HG03558 (cell line): ENCODE measurements around the gene TIFAB.

ENCODE experiments used
- ATAC-seq: cut with Tn5 transposase; IDR thresholded peaks from one replicate; pipeline ENCODE4 v1.9.1; 2021; ENCODE audit warnings: moderate number of reproducible peaks; ENCODE audit not compliant: unreplicated experiment; ENCODE audit errors: extremely low read depth

The TIFAB gene

DNA sequence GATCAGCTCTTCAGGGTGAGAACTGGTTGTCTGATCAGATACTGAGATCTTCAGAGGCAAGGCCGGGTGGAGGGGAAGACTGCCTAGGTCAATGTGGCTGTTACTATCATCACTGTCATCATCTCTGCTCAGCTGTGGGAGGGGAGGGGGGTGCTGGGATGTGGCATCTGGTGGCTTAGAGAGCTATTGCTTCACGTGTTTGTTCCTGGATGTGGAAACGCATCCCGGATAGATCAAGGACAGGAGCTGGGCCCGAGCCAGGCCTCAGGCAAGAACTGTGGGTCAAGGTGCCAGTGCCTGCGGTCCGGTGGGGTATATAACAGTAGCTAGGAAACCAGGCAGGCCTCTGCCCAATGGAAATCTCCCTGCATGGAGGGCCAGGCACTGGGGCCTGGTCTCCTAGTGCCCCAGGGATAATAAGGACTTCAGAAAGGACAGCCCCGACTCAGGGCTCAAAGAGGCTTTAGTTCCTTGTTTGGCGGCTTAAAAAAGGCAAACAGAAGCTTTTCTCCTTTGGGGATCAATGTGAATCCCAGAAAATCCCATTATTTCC, 30.3 kb upstream of the TIFAB start:
- no peak for ATAC-seq

DNA sequence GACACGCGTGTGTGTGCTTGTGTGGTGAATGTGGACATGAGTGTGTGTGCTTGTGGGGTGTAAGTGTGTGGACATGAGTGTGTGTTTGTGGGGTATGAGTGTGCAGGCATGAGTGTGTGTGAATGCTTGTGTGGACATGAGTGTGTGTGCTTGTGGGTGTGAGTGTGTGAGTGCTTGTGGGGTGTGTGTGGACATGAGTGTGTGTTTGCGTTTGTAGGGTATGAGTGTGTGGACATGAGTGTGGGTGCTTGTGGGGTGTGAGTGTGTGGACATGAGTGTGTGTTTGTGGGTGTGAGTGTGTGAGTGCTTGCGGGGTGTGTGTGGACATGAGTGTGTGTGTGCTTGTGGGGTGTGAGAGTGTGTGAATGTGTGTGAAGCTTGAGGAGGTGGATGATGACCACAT, 29.8 kb upstream of the TIFAB start:
- ATAC-seq: no peak

DNA sequence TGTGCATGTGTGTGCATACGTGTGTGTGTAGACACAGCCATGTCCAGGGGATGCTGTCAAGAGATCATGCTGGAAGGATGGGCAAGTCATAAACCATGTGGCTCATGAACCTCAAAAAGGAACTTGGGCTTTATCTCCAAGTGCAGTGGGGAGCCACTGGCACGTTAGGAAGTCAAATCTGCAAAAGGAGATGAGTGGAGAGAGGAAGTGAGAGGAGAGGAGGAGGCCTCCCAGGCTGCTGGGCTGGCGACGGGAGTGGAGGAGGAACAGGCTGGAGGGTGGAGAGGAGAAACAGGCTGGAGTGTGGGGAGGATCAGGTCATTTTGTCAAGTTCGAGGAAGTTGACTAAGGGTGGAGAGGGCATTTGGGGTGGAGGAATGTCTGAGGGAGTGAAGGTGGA, 29.2 kb upstream of the TIFAB start:
- ATAC-seq: no peak

DNA sequence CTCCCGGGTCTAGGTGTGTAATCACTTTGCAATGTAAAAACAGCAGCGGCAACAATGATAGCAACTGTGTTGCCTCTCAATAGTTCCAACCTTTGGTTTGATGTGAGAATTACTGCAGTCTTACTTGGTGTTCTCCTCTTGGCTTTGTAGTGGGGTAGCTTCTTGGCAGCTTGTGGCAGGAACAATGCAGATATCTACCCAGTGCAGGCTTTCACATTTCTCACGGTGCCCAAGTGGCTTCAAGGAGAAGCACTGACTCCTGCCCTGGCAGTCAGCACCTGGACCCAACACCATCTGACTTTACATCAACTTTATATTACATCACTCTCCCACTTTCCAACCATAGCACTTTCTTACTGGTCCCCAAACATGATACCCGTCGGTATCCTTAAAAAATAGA, 28.4 kb upstream of the TIFAB start:
- ATAC-seq: no peak

DNA sequence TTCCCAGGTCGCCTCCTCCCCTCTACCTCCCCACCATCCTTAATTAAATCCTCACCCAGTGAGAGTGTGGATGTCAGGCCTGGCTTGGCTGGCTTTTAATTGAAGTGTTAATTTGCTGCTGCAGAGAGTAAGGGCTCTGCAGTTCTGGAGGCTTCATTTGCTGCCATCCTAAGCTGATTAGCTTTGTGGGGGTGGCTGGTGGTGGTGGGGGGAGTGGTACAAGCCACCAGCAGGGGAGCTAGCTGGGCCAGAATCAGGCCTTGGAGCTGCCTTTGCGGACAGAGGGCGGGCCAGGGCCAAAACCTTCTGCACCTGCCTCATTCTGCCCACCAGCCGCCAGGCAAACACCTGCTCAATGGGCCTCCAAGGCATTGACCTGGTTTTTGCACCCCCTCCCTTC, 26.8 kb upstream of the TIFAB start:
- no peak for ATAC-seq

DNA sequence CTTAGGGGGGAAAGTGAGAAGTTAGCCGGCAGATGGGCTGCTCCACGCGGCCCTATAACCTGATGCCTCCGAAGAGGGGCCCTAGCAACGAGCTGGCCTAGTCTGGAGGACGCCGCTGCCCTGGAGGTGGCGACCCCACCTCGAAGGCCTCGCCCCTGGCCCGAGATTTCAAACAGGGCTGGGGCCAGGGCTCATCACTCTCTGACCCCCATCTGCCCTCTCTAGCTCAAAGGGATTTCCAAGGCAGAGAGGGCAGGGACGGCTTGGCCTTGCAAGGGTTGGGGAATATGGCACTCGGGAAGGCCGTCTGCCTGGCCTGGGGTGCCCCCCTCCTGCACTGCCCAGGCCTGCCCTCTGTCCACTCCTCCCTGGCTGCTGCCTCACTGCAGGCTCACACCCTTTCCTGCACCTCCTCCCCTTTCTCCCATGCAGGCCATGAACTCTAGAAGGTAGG, 25.5 kb upstream of the TIFAB start:
- ATAC-seq: no peak

DNA sequence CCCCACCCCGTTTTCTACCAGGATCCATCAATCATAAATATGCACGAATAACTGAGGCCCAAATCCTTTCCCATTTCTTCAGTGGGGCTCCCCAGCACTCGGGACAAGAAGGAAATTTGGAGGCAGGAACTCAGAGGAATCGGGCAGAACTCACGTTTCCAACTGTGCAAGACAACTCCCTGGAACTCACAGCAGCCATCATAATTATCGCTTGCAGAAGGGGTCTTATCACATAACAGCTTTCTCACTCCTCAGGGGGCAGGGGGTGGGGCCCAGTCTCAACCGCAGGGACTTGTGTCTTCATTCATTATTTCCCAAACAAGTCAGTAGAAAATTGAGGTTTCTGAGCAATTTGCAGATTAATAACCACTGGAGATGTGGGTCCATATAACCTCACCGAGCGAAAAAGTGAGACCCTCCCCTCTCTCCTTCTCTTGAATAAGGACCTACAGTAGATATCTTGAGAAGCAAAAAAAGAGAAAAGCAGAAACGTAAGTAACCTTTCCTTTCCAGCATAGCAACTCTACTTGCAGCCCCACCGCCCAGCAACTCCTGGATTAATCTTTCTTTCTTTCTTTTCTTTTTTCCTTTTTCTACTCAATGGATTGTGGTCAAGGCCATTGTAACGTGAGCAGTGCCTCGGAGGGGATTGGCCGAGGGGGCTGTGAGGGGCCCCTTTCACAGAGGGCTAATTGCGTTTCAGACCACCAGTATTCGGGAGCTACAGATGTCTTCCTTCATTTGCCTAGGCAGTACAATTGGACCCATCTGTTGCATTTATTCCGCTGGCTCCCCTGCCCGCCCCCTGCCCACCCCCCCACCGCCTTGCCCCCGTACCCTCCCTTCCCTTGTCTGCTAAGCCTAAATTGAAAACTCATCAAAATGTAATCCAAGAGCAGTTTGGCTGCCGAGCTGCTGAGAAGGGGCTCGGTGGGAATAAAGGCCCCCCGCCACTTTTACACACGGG, 24.7 kb upstream of the TIFAB start:
- ATAC-seq: no peak

DNA sequence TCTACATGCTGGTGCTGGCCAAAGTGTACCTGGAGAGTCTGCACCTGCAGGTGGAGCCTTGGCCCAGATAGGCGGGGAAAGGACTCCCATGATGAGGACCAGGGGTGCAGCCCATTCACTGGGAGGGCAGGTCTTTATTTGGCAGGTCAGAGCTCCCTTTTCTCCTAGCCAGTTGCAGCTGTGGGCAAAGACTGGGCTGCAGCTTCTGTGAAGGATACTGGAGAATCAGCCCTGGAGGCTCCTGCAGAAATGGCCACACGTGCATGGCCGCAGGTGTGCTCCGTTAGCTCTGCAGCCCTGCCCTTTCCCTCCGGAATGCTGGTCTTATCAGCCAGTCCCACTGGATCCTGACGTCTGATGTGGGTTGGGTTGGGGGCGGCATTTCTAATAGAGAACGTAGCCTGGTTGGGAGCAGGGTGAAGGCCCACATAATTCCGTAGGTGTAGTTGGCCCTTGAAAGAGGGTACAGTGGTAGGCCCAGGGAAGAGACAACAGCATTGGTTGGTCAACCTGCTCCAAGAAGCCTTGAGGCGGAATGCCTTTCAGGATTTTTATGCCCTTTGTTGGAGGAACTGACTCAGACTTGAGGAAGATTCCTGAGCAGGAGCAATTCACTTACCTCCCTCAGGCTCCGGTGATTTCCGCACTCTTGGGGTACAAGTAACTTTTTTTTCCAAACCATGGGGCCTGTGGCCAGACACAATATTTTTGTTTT, 22.0 kb upstream of the TIFAB start:
- ATAC-seq: no peak

DNA sequence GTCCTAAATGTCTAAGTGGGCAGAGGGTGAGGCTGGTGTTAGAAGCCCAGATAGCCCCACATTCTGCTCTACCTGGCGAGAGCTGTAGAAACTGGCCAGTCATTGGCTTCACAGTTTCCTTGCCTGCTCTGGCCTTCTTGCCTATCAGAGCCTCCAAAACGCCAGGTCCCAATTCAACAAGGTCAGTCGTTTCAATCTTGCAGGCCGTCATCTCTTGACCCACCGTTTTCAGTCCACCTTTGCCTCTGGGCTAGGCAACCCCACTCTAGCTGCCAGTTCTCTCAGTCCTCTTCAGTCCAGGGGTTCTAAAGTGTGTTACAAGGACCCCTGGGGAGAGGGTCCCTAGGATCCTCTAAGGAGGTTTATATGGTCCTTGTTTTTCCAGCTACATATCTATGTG, 20.0 kb upstream of the TIFAB start:
- ATAC-seq: no peak

DNA sequence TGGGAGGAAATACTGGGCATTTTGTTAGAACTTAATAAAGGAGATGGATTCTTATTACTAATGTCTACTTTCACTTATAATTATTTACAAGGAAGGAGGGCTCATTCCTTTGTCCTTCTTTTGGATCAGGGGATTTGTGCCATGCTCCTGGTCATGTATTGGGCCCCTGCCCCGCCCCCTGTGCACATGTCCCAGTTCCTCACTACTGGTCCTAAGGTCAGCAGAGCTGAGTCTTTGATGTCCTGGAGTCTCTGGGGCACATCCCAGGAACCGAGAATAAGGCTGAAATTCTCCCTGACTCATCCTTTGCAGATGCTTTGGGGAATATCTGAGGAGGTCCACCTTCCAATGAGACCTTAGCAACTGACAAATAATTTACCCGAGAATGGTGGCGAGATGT, 19.6 kb upstream of the TIFAB start:
- no peak for ATAC-seq

DNA sequence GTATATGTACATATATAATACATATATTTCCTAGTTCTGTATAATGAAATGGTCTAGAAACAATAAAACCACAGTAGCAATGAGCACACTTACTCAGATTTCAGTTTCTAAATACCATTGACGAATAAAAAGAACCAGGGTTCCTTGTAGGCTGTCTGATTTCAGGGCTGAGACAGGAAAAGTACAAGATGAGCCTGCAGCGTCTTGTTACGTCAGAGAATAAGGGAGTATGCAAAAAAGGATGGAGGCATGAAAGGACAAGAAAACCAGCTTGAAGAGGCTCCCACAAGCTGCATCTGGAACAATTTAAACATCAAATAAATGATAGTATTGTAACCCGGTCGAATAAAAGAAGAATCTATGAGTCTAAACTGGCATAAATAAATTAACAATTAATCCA, 17.8 kb upstream of the TIFAB start:
- ATAC-seq: no peak

DNA sequence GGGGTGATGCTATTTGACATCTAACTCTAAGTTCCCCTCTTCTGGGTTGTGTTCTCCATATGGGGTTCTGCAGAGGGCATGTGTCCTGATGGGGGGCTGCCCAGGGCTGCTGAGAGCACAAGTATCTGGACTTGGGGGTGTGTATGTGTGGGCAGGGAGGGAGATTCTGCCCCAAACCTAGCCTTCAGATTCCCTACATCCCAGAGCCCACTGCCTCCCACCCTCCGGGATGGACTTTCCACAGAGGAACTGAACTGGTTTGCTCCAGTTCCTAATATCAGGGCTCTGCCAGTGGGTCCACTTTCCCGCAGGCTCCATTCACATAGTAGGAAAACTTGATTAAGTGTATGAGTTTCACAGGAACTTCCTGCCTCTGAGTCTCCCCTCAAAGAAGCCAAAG, 16.4 kb upstream of the TIFAB start:
- ATAC-seq: no peak

DNA sequence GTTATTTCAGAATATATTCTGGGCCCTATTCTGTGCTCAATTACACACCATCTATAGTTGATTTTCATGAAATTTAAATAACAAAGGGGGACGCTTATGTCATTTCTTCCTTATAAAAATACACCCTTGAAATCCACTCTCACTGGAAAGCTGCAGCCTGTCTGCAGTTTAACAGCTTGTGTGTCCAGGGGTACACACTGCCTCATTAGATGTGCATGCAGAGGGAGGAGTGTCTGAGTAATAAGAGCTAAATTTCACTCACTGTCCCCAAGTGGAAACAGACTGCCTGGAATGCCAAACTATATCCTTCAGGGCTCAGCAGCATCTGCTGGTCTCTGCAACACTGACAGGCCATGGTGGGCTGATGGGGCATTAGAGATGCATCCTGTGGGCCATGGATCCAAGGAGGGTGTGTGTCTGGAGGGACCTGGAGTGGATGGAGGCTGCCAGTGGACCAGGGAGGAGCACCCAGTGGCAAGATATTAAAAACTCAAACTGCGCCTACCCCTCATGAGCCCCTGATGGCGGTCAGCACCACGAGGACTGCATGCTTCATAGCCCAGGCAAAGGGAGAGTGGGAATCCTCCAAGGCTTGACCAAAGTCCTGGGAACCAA, 15.8 kb upstream of the TIFAB start:
- no peak for ATAC-seq

DNA sequence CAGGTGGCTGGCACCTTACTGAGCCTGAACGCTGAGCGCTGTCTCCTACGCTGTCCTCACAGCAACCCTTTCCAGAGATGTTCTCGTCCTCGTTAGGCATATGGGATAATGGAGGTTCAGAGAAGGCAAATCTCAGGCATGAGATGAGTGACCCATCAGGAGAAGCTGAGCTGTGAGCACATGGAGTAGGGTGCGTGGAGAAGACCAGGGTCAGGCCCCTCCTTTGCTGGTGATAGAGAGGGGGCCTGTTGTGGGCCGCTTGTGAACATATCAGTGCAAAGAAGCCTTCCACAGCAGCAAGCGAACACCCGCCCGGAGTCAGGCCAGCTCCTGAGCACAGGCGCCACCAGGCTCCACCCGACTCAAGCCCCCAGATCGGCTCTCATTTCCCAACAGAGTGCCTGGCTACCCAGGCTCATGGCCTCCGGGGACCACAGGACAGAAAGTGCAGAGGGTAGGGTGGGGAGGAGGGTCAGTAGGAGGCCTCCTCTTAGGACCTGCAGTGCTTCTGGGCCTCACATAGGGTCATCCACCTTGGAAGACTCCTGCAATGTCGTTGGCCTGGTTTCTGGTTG, 15.0 kb upstream of the TIFAB start:
- ATAC-seq: no peak

DNA sequence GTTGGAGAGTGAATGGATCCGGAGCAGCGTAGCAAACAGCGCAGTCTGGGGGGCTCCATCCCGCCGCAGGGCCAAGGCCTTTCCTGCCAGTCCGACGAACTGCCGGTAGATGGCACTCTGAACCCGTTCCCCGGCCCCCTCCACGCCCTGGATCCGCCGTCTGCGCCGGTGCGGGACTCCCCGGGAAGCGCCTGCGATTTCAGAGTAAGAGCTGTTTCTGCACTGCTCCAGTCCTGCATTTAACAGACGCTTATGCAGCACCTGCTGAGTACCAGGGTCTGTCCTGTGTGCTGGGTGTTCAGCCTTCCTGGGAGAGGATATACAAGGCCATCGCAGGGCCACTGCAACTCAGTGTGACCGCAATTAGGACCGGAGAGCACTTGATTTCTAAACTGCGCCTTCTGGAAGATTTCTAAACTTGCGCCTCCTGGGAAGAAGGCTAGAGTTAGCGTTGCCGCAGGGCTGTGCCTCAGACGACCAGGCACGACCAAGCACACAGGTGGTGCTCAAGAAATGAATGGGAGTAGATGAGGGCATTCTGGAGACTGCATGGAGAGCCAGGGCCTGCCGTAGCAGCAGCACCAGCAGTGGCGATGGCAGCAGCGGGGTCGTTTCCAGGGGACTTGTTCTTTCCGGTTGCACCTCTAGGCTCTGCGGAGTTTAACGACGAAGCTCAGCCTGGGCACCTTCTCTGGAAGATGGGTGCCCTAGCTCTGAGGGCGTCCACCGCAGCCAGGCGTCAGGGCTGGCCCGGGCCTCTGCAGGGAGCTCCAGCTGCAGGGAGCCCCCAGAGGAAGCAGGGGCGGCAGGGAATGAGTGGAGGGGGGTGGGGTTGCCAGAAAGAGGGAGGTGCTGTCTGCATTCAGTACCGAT, 14.3 kb upstream of the TIFAB start:
- ATAC-seq: no peak

DNA sequence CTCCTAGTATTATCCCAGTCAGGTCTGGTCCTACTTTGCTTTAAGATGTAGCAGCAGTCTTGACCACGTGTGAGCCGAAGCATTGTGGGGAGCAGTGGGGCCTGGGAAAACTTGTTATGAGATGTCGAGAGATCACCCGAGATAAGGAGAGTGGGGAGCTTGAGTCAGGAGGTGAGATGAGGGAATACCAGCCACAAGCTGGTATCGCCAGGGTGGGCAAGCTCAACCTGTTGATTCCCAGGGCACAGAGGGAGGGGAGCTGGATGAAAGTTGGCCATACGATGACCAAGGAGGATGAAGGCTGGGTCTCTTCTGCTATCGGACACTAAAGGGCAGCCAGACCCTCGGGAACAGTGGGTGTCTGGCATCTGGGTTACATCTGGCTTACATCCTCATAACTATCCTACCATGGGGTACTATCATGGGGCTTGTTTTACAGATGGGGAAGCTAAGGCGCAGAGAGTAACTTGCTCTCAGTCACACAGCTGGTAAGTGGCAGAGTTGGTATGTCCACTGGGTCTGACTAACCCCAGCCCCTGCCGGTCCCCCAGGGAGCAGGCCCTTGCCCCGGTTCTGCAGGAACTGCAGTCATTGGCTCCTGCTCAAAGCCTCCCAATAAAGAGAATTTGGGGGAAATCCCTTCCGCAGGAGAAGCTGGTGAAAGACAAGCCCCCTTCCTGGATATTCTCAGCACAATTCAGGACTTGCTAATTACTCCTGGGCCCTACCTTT, 13.4 kb upstream of the TIFAB start:
- no peak for ATAC-seq

DNA sequence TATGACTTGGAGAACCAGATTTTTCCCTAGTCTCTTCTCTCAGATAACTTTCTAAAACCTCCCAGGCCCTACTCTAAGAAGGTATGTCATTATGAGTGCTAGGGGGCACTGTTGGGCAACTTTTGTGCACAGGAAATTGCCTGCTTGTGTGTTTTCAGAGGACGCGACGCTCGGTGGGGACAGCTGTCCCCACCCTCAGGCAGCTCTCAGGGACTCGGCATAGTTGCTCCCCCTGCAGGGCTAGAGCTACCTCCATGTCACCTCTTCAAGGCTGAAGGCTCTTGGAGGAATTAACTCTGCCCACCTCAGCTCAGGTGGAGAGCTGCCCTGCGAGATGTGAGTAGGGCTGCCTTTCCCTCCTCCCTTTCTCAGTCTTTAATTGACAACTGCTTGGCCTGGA, 10.2 kb upstream of the TIFAB start:
- no peak for ATAC-seq

DNA sequence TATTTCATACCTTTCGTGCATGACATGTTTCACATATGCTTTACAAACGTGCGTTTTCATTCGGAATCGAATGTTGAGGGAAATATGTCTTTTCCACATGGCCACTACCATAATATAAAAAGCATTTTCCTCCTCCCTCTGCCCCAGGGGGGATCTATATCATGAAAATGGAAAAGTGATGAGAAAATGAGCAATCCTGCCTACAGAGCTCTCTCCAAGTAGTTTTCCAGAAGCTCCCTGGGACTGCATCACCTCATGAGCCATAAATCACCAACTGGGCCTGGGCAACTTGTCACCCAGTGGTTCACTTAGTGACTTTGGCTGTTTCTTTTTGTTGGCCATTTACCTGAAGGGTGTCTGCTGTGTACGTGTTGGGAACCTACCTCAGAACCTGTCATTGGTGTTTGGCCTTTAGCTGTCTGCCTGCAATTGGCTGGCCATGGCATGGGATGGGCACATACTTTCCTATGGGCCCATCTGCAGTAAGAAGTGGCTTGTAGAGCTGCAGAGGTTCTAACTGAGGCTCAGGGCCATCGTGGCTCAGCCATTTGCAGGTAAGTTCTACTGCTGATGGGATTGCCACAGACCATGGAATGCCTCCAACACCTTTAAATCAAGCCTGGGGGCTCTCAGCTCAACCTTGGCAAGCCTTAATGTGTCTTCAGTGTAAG, 9.5 kb upstream of the TIFAB start:
- ATAC-seq: no peak
